Caki2 (cell line): ENCODE data around the gene ATP11A. TPM values are rescaled to one million over a fixed set of nuclear protein-coding genes. Genes with fewer than 3 reads are reported as not detected.
"Not testable (repeated sequence)": the region's sequence is repeated elsewhere in the genome, so short reads cannot be mapped to it uniquely, and the experiment has no call there.

Source experiments
- DNase-seq: peaks from one replicate; pipeline ENCODE4 v3.0.0-alpha.2; 2015; ENCODE audit warnings: low read depth
- in situ Hi-C: cut with HindIII; loops from 2 replicates; pipeline ENCODE4 v1.10.0; 2016; ENCODE audit warnings: low sequenced_read_pairs, low pct_unique_long_range_greater_than_20kb, mixed read lengths
- total RNA-seq: library from RNA; depleted of rRNA; stranded (reverse); fragments of >200 nt; shearing (Covaris generic); gene quantifications from 2 replicates; pipeline ENCODE4 v1.2.3, GENCODE V29; 2014; ENCODE audit warnings: low replicate concordance

ATP11A gene
- total RNA-seq, 1 experiment from 2014 or later: 3.5 TPM

- in situ Hi-C loops: no loop called here
- DNase-seq: no peak
Measured at GRCh38 chr13:112791663-112792440, 102.0 kb downstream of the ATP11A start.

- in situ Hi-C loops: no loop called here
- DNase-seq: no peak
Measured at GRCh38 chr13:112792511-112792910, 102.7 kb downstream of the ATP11A start.

- DNase-seq: no peak
- in situ Hi-C loops: no loop called here
Measured at GRCh38 chr13:112793545-112794445, 104.0 kb downstream of the ATP11A start.

GRCh38 chr13:112795277-112795676 lies 105.4 kb downstream of the ATP11A start:
- in situ Hi-C loops: no loop called here
- DNase-seq: no peak

- in situ Hi-C loops: no loop called here
- DNase-seq: no peak
Measured at GRCh38 chr13:112796190-112796915, 106.5 kb downstream of the ATP11A start.

GRCh38 chr13:112799394-112799793 lies 109.6 kb downstream of the ATP11A start:
- in situ Hi-C loops: no loop called here
- no peak for DNase-seq

- no peak for DNase-seq
- in situ Hi-C loops: no loop called here
Measured at GRCh38 chr13:112800057-112800456, 110.2 kb downstream of the ATP11A start.

GRCh38 chr13:112800807-112801206 lies 111.0 kb downstream of the ATP11A start:
- in situ Hi-C loops, DNase-seq: not testable (repeated sequence)

GRCh38 chr13:112802802-112803195 lies 113.0 kb downstream of the ATP11A start:
- DNase-seq: no peak
- in situ Hi-C loops: no loop called here

- in situ Hi-C loops: no loop called here
- DNase-seq: no peak
Measured at GRCh38 chr13:112803422-112803821, 113.6 kb downstream of the ATP11A start.

GRCh38 chr13:112804374-112804773 lies 114.5 kb downstream of the ATP11A start:
- in situ Hi-C loops: no loop called here
- DNase-seq: no peak

- in situ Hi-C loops: no loop called here
- no peak for DNase-seq
Measured at GRCh38 chr13:112806739-112807652, 117.2 kb downstream of the ATP11A start.

GRCh38 chr13:112807653-112808376 lies 118.0 kb downstream of the ATP11A start:
- in situ Hi-C loops: no loop called here
- no peak for DNase-seq

- no peak for DNase-seq
- in situ Hi-C loops: no loop called here
Measured at GRCh38 chr13:112808377-112809140, 118.7 kb downstream of the ATP11A start.

GRCh38 chr13:112809332-112810315 lies 119.8 kb downstream of the ATP11A start:
- no peak for DNase-seq
- in situ Hi-C loops: no loop called here
